ENCODE data around the gene CA10.

The CA10 gene

GRCh38 chr17:51590071-51590656 is 568.4 kb downstream of the CA10 start:
- no peak for DNase-seq (ENCODE audit: low read depth)

GRCh38 chr17:51588063-51588462 is 570.5 kb downstream of the CA10 start:
- no peak for DNase-seq (ENCODE audit: low read depth)

- DNase-seq (ENCODE audit: low read depth): no peak
Measured at GRCh38 chr17:51587516-51587915, 571.0 kb downstream of the CA10 start.

GRCh38 chr17:51585514-51586104 is 572.9 kb downstream of the CA10 start:
- no peak for DNase-seq (ENCODE audit: low read depth)

- no peak for DNase-seq (ENCODE audit: low read depth)
Measured at GRCh38 chr17:51580869-51581268, 577.6 kb downstream of the CA10 start.
